Measurements from ENCODE around the gene ENOSF1.
A peak's percentile ranks its signal among the peaks of the same experiment; 100 is the strongest.

Gene ENOSF1

GRCh38 chr18:644395-645004 lies 67.9 kb downstream of the ENOSF1 start:
- H3K4me3 ChIP-seq (ENCODE audit: low read depth, low read length) = no peak overlapping the region

GRCh38 chr18:641224-641623 lies 71.2 kb downstream of the ENOSF1 start:
- H3K4me3 ChIP-seq (ENCODE audit: low read depth, low read length) = no peak overlapping the region

GRCh38 chr18:635171-635570 lies 77.3 kb downstream of the ENOSF1 start:
- H3K4me3 ChIP-seq (ENCODE audit: low read depth, low read length) = no peak overlapping the region

- peak overlapping the region; percentile 8 for H3K4me3 ChIP-seq (ENCODE audit: low read depth, low read length)
Measured at GRCh38 chr18:634551-635045, 77.8 kb downstream of the ENOSF1 start.

GRCh38 chr18:631560-631959 lies 80.9 kb downstream of the ENOSF1 start:
- no peak overlapping the region for H3K4me3 ChIP-seq (ENCODE audit: low read depth, low read length)

GRCh38 chr18:629269-630150 lies 82.9 kb downstream of the ENOSF1 start:
- H3K4me3 ChIP-seq (ENCODE audit: low read depth, low read length) = no peak overlapping the region

GRCh38 chr18:627231-627630 lies 85.2 kb downstream of the ENOSF1 start:
- H3K4me3 ChIP-seq (ENCODE audit: low read depth, low read length) = no peak overlapping the region

- no peak overlapping the region for H3K4me3 ChIP-seq (ENCODE audit: low read depth, low read length)
Measured at GRCh38 chr18:623761-624620, 88.4 kb downstream of the ENOSF1 start.

GRCh38 chr18:622289-622688 lies 90.1 kb downstream of the ENOSF1 start:
- no peak overlapping the region for H3K4me3 ChIP-seq (ENCODE audit: low read depth, low read length)

- no peak overlapping the region for H3K4me3 ChIP-seq (ENCODE audit: low read depth, low read length)
Measured at GRCh38 chr18:621291-622043, 91.0 kb downstream of the ENOSF1 start.
